ENCODE results near the gene ZBTB7C.

The ZBTB7C gene

DNA sequence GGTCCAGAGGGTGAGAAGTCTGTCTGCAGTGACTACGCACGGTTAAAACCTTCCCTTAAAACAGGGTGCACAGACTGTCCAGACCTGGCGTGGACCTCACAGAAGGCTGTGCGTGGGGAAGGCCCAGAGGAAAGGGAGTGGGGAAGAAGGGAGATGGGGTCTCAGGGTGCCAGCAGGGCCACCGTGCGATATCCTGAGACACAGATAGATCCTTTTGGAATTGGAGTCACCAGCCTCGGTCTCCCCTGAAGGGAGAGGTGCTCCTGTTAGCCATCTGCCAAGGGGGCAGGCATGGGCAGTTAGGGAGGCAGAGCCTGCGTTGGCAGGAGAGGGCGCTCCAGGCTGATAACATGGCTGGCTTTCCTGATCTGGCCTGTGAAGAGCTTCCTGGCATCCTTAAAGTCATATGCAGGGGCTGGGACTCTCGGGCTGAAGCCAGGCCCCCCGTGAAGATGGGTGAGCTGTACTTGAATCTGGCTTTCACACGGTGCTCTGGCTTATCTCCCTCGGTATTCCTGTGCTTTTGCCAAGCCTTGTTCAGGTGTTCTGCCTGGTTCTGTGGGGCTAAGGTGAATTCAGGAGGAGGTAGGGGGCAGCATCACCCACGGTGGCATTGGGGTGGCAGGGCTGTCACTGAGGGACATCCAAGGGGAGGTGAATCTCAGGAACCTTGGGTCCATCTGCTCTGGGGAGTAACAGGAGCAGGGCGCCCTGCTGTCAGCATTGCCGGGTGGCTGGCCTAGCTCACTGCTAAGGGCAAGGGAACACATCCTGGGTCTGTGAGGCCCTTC is 371.5 kb downstream of the ZBTB7C start:
- no peak for DNase-seq (ENCODE audit: low read depth)

DNA sequence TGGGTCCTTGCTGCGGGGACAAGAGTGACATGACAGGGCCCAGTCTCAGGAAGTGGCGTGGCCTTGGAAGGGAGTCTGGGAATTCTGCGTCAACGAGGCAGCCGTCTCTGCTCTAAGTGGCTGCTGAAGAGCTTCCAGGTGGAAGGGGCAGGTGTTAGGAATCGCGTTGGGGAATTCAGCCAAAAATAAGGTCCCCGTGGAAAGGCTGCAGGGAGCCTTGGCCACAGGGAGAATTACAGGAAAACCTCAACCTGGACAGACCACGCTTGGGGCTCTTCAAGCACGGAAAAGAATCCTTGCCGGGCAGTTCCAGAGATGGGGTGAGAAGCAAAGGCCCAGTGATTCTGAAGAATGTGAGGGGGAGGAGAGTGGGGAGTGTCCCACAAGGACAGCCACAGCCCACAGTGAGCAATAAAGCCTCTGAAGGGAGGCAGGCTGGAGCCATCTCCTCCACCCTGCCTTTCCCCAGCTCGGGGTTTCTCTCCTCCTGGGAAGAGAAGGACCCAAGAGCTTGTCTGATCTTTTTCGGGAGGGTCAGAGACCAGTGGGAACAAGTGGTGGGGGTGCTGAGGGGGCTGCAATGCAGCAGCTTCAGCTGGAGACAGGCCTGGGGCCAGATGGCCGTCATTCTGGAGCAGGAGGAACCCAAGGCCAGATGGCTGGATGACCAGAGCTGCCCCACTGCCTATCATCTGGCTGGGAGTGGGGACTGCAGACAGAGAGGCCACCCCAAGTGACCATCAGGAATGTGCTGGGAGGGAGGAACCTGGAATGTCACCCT is 372.4 kb downstream of the ZBTB7C start:
- DNase-seq (ENCODE audit: low read depth) = no peak

DNA sequence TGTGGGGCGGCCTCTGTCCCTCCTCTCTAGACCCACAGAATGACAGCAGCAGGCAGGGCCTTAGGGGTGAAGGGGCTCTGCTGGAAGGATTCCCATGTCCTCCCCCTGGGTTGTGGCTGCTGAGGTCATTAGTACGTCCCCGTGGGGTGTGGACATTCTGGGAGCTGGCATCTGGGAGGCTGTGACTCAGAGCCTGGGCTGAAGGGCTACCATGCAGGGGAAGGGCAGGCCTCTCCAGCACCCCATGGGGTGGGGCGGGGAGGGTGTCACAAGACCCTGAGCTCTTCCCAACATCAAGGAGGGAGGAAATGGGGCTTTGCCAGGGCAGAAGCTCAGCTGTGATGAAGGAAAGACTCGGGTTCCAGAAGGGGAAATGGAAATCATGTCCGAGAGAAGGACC is 373.0 kb downstream of the ZBTB7C start:
- no peak for DNase-seq (ENCODE audit: low read depth)

DNA sequence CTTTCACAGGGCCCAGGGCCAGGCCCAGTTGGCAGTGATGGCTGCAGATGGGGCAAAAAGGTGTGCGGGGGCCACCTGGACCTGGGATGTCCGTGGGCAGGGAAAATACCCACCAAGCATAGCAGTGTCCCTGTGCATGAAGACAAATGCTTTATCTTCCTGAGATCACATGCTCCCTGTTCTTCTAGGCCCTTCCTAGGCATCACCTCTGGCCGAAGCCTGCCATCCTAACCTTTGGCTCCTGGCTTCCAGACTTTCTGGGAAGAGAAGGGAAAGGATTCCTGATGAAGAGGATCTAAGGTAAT is 373.7 kb downstream of the ZBTB7C start:
- DNase-seq (ENCODE audit: low read depth) = no peak

DNA sequence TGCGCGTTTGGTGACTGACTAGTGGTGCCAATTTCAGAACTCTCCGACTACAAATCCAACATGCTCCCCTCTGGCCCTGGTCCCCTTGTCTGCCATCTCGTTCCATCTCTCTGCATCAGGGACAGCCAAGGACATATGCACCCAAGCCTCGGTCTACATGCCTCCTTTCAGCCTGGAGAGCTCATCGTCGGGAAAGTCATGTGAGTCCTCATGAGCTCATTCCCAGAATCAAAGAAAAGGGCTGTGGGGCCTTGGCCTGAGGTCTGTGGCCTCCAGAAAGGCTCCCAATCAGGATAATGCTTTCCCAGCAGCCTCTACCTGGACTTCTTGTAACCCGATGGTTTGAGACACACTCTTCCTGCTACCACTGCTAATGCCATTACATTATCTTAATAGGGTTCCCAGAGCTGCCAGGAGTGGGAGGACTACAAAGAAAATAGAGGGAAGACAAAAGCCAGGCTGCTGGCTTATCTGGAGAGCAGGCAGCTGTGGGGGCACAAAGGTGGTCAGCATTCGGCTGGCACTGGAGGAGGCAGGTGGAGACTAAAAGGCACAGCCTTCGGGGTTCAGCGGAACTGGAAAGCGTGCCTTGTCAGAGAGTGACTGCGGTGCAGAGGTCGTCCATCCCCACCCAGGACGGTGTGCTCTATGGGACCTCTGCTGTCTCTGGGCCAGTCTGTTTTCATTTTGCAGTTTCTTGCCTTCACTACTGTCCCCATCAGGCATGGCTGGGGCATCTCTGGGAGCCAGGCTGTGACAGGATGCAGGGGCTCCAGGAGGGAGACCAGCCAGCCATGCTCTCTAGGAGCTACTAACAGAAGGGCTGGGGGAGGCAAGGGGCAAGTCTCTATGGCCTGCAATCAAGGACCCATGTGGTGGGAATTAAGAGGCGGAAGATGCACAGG is 374.3 kb downstream of the ZBTB7C start:
- DNase-seq (ENCODE audit: low read depth) = no peak

DNA sequence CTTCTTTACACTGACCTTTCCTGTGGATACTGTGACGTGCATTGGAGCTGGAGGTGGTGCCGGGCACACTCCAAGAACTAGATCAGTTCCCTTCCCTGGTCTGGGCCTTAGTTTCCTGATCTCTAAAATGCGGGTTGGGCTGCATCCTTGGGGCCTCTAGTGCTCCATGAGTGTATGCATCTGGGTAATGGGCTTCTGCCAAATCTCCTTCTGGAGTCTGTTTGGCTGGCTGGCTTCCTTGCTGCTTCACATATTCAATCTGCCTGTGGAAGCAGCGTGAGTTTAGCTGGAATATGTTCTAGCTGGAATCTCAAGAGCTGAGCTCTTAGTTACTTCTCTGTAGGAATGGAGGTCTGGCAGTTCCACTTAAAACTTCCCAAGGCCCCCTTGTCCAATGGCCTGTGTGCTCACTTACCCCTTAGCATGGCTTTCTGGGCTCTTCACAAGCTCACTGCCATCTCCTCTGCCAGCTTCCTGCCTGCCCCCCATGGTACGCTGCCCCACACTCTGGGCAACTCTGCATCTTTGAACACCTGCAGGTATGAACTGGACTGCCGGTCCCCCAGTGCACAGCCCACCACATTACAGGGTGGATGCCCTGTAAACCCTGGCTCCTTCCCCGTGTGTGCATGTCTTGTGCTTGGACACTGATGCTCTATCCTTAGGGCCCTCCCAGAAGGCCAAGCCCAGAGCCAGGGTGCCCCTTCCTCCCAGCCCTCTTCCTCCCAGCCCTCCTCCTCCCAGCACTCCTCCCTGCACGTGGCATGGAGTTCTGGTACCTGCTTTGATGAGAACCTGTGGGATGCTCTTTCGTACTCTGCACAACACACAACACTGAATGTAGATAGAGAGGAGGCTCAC is 375.2 kb downstream of the ZBTB7C start:
- DNase-seq (ENCODE audit: low read depth) = no peak

GRCh38 chr18:48032876-48033789 is 376.1 kb downstream of the ZBTB7C start:
- no peak for DNase-seq (ENCODE audit: low read depth)

GRCh38 chr18:48031641-48032040 is 377.5 kb downstream of the ZBTB7C start:
- DNase-seq (ENCODE audit: low read depth) = no peak

DNA sequence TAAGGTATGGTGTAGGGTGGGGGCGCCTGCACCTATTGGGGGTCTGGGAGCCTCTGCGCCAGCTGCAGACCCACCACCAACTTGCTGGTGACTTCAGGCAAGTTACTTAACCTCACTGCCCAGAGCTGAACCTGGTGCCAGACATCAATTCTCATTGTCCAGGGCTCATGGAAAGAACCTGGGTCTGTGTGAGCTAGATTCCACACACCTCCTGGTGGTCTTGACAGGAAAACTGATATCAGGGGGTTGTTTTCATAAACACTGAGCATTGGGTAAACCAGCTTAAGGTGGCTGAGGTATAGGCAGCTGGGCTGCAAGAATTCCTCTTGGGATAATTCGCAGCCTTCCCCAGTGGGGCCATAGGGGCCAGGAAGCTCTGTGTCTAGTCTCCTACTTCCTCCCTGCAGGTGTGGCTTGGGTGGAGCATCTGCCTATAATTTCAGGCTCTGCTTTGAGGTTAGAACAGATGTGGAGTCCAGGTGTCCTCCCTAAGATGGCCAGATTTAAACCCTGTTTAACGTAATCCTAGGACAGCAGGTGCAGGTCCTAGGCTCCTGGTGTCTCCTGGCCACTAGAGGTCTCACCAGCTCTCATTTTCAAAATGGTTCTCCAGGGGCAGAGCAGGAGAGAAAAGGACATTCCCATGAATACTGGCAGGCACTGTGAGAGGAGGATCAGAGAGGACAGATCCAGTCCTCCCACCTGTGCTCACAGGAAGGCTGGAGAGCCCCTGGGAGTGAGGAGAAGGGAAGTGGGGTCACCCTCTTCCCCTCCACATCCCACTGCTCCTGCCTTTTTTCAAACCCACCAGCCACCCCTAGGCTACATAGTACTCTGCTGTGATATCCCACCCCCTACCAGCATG is 378.3 kb downstream of the ZBTB7C start:
- DNase-seq (ENCODE audit: low read depth) = no peak

DNA sequence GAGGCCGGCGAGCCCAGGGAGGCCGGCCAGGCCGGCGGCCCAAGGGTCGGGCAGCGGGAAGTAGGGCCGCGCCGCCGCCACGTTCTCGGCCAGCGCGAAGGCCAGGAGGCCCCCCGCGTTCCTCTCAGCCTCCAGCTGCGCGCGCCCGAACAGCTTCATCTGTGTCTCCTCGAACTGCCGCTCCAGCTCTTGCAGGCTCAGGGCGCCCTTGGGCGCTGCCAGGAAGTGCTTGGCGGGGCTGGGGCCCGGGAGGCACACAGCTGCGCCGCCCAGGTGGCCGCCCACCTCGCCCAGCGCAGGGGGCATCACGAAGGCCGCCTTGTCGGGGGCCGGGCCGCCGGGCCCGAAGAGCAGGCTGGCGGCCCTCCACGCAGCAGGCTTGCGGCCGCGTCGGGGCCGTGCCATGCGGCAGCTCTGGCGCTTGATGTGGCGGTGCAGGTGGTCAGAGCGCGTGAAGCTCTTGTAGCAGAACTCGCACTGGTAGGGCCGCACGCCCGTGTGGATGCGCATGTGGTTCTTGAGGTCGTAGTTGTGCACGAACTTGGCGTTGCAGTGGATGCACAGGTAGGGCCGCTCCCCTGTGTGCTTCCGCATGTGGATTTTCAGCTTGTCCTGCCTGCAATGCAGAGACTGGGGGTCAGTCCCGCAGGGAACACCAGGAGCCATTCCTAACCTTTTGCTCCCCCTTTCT is 379.7 kb downstream of the ZBTB7C start:
- no peak for DNase-seq (ENCODE audit: low read depth)

- no peak for DNase-seq (ENCODE audit: low read depth)
Observed at GRCh38 chr18:48028696-48029095, 380.5 kb downstream of the ZBTB7C start.

DNA sequence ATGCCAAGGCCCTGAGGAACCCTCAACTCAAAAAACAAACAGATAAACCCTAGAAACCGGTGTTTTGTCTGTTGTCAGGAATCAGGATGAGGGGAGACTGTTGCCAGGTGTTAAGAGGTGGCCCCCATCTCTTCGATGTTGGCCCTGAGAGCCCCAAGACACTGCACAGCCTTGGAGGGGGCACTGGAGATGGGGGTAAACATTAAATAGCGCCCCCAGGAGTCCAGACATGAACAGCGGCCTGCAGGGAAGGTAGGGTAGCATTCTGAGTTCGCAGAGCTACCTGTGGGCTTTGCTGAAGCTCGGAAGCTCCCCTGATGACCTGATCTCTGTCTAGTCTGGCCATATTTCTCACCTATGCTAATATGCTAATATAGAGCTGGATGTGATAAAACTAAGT is 381.1 kb downstream of the ZBTB7C start:
- DNase-seq (ENCODE audit: low read depth) = no peak

DNA sequence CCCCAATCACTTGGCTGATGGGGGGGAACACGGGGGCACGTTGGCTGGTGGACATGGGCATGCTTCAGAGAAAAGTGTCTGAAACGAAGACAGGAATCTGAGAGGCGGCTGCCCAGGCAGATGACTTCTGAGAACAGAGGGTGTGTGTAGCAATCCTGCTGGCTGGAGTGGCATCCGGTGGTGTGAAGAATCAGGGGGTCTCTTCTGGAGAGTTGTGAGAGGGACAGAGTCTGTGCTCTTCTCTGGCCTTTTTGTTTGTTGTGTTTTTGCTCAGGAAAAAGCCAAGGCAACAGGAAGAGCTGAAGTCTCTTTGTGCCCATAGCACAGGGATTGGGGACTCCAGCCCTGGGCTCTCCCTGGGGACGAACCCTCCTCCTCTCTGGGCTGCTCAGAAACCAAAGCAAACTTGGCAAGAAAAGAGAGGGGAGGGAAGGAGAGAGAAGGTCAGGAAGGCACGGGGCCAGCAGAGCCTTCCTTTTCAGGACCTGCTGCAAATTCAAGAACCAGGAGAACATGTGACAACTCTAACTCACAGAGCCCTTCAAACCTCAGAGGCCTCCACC is 381.7 kb downstream of the ZBTB7C start:
- DNase-seq (ENCODE audit: low read depth) = no peak

GRCh38 chr18:48026216-48026615 is 383.0 kb downstream of the ZBTB7C start:
- no peak for DNase-seq (ENCODE audit: low read depth)

DNA sequence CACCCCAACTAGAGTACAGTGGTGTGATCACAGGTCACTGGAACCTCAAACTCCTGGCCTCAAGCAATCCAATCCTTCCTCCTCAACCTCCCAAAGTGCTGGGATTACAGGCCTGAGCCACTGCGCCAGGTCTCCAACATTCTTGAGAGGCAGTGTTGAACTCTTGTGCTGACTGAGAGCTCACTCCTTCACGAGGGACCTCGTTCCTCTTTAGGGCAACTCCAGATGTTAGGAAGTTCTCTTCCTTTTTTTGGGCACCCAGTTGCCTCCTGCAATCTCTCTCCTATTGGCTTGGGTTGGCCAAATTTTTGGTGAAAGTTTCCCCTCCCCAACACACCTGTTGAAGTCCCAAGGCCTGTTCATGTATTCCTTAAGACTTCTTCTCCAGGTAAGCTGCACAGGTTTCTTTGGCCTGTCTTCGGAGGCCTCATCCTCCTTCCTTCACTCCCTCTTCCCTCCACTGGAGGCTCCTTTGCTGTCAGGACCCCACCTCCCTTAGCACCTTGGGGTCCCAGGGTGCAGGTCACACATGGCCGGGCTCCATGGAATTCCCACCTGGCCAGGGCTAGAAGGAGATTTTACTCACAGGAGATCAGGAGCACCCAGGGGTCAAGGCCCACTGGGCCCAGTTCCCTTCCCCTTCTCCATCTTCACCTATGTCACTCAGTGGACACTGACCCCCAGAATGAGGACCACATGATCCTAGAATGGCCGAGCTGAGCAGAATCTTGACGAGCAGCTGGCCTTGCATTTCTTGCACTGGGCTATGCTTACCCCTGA is 384.1 kb downstream of the ZBTB7C start:
- DNase-seq (ENCODE audit: low read depth) = no peak

DNA sequence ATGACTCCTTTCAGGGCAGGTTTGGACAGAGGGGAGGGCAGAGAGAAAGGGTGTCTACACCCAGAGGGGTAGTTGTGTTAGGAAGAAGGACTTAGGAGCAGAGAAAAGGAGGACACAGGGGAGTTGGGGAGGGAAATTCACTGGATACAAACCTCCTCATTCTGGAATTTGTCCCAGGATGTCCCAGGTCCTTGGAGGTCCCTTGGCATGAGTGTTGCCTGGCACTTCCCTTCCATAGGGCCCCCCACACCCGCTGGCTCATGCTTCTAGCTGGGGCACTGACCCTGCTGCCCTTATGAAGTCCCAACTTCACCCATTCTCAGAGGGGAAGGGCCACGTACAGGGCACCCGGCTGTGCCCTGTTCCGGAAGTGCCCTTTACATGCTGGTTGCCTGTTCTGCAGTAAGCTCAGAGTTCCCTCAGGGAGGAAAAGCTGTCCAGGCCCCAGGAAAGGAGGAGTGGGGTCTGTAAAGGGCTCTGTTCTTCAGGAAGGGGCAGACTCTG is 385.1 kb downstream of the ZBTB7C start:
- no peak for DNase-seq (ENCODE audit: low read depth)

GRCh38 chr18:48023334-48024008 is 385.7 kb downstream of the ZBTB7C start:
- no peak for DNase-seq (ENCODE audit: low read depth)

Measured in T follicular helper cell (primary cell).